ENCODE data around the gene CIP2A.
A peak's percentile ranks its signal among the peaks of the same experiment; 100 is the strongest.

CIP2A gene

GRCh38 chr3:108552267-108553159, 36.7 kb downstream of the CIP2A start:
- Histone ChIP-seq H3K36me3 (ENCODE audit: control insufficient read depth, low read length) (peaks cover 88% of the 10 kb centered on the region), H3K4me2 (ENCODE audit: low read length) (no peak overlapping the region)
- no peak for TF ChIP-seq EZH2phosphoT487 (IDR thresholded peaks at IDR 0.05; ENCODE audit: borderline replicate concordance, low read length)
- TF ChIP-seq, protein P1, sequence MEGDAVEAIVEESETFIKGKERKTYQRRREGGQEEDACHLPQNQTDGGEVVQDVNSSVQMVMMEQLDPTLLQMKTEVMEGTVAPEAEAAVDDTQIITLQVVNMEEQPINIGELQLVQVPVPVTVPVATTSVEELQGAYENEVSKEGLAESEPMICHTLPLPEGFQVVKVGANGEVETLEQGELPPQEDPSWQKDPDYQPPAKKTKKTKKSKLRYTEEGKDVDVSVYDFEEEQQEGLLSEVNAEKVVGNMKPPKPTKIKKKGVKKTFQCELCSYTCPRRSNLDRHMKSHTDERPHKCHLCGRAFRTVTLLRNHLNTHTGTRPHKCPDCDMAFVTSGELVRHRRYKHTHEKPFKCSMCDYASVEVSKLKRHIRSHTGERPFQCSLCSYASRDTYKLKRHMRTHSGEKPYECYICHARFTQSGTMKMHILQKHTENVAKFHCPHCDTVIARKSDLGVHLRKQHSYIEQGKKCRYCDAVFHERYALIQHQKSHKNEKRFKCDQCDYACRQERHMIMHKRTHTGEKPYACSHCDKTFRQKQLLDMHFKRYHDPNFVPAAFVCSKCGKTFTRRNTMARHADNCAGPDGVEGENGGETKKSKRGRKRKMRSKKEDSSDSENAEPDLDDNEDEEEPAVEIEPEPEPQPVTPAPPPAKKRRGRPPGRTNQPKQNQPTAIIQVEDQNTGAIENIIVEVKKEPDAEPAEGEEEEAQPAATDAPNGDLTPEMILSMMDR (IDR thresholded peaks at IDR 0.05; ENCODE audit: low read depth, low read length, poor library complexity, severe bottlenecking): peak; percentile 63

DNA sequence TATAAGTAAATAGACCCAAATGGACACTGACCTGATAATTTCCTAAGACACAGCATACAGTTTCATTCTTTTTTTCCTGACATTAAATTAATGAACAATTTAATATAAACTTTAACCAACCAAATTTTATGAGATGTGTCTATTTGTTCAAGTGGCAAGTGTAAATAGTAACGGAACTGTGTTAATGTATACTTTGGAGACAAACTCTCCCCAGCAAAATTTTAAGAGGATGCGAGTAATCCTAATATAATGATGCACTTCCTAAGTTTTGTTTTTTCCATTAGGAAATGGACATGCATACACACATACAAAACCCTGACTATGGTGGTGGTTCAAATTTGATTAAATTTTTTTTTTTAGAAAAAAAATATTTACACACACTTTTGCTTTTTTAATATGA, 40.4 kb downstream of the CIP2A start:
- H3K4me3 ChIP-seq (ENCODE audit: low read length): no peak overlapping the region
- no peak overlapping the region for H3K4me2 ChIP-seq (ENCODE audit: low read length)
- peaks cover 86% of the 10 kb centered on the region for H3K36me3 ChIP-seq (ENCODE audit: control insufficient read depth, low read length)

More at GRCh38 chr3:108552267-108553159, 36.7 kb downstream of the CIP2A start:
- H3K27me3 ChIP-seq (ENCODE audit: control insufficient read depth, low read length): no peaks in the 10 kb centered on the region
- no peak overlapping the region for H3K27ac ChIP-seq (ENCODE audit: low read depth, low read length)
- no peaks in the 10 kb centered on the region for H3K79me2 ChIP-seq (ENCODE audit: control insufficient read depth, low read length)
- no peak overlapping the region for H3K4me3 ChIP-seq (ENCODE audit: low read length)
- no peaks in the 10 kb centered on the region for H3F3A ChIP-seq (ENCODE audit: control insufficient read depth, insufficient read depth)
- H3K9me3 ChIP-seq (ENCODE audit: control insufficient read depth, insufficient read depth, low read length): no peaks in the 10 kb centered on the region
- no peaks in the 10 kb centered on the region for H3K4me1 ChIP-seq (ENCODE audit: control insufficient read depth, low read length)
- H4K20me1 ChIP-seq (ENCODE audit: control insufficient read depth, insufficient read depth, low read depth, low read length): no peaks in the 10 kb centered on the region
- H3K9me2 ChIP-seq (replicated peaks; ENCODE audit: control insufficient read depth, low read length): no peaks in the 10 kb centered on the region

GRCh38 chr3:108548304-108548703, 40.9 kb downstream of the CIP2A start:
- H4K20me1 ChIP-seq (ENCODE audit: control insufficient read depth, insufficient read depth, low read depth, low read length): no peaks in the 10 kb centered on the region
- no peaks in the 10 kb centered on the region for H3K9me2 ChIP-seq (replicated peaks; ENCODE audit: control insufficient read depth, low read length)
- H3K36me3 ChIP-seq (ENCODE audit: control insufficient read depth, low read length): peaks cover 90% of the 10 kb centered on the region
- H3K4me2 ChIP-seq (ENCODE audit: low read length): no peak overlapping the region
- no peaks in the 10 kb centered on the region for H3K9me3 ChIP-seq (ENCODE audit: control insufficient read depth, insufficient read depth, low read length)
- no peaks in the 10 kb centered on the region for H3K79me2 ChIP-seq (ENCODE audit: control insufficient read depth, low read length)
- H3K27ac ChIP-seq (ENCODE audit: low read depth, low read length): no peak overlapping the region
- H3K27me3 ChIP-seq (ENCODE audit: control insufficient read depth, low read length): no peaks in the 10 kb centered on the region
- TF ChIP-seq, protein P1 (IDR thresholded peaks at IDR 0.05; ENCODE audit: low read depth, low read length, poor library complexity, severe bottlenecking): no peak
- TF ChIP-seq EZH2phosphoT487 (IDR thresholded peaks at IDR 0.05; ENCODE audit: borderline replicate concordance, low read length): no peak
- no peaks in the 10 kb centered on the region for H3K4me1 ChIP-seq (ENCODE audit: control insufficient read depth, low read length)
- no peak overlapping the region for H3K4me3 ChIP-seq (ENCODE audit: low read length)
- no peaks in the 10 kb centered on the region for H3F3A ChIP-seq (ENCODE audit: control insufficient read depth, insufficient read depth)

More for the DNA sequence above, 40.4 kb downstream of the CIP2A start:
- Histone ChIP-seq H3K27ac (ENCODE audit: low read depth, low read length) (no peak overlapping the region), H3K9me3 (ENCODE audit: control insufficient read depth, insufficient read depth, low read length) (no peaks in the 10 kb centered on the region), H3K9me2 (replicated peaks; ENCODE audit: control insufficient read depth, low read length) (no peaks in the 10 kb centered on the region), H3F3A (ENCODE audit: control insufficient read depth, insufficient read depth) (no peaks in the 10 kb centered on the region), H3K4me1 (ENCODE audit: control insufficient read depth, low read length) (no peaks in the 10 kb centered on the region), H4K20me1 (ENCODE audit: control insufficient read depth, insufficient read depth, low read depth, low read length) (no peaks in the 10 kb centered on the region), H3K79me2 (ENCODE audit: control insufficient read depth, low read length) (no peaks in the 10 kb centered on the region), H3K27me3 (ENCODE audit: control insufficient read depth, low read length) (no peaks in the 10 kb centered on the region)
- TF ChIP-seq EZH2phosphoT487 (IDR thresholded peaks at IDR 0.05; ENCODE audit: borderline replicate concordance, low read length): no peak
- TF ChIP-seq, protein P1 (IDR thresholded peaks at IDR 0.05; ENCODE audit: low read depth, low read length, poor library complexity, severe bottlenecking): no peak
